Tracheal epithelial cell (primary cell): ENCODE data around the gene MGAT5B. TPM values are rescaled to one million over a fixed set of nuclear protein-coding genes. Genes with fewer than 3 reads are reported as not detected.

Experiments used
- total RNA-seq: library from RNA; depleted of rRNA; stranded (reverse); fragments of >200 nt; gene quantifications from 2 replicates; pipeline ENCODE4 v1.2.1, GENCODE V29; 2014

Gene MGAT5B
- total RNA-seq: not detected in 2 replicates

GRCh38 chr17:76868176-76868668 lies at the start of gene MGAT5B:
MGAT5B (plus strand) TSS chr17:76868404; CDS start chr17:76869030, 626 bp downstream.

Other genes with a start within 250 kb of the MGAT5B start
- gene ST6GALNAC1, start 224.6 kb upstream of the MGAT5B start, total RNA-seq: 0.96 and 4.5 TPM in 2 replicates
- 121 and 164 TPM in 2 replicates for gene MXRA7, start 157.4 kb upstream of the MGAT5B start, total RNA-seq
- 13.0 and 28.7 TPM in 2 replicates for gene JMJD6, start 141.8 kb upstream of the MGAT5B start, total RNA-seq
- gene METTL23, start 141.6 kb upstream of the MGAT5B start, total RNA-seq: 22.2 and 37.3 TPM in 2 replicates
- gene SRSF2, start 131.1 kb upstream of the MGAT5B start, total RNA-seq: 109 and 138 TPM in 2 replicates
- 17.1 and 37.9 TPM in 2 replicates for gene MFSD11, start 130.3 kb upstream of the MGAT5B start, total RNA-seq